Measurements from ENCODE around the gene RPL36. TPM values are rescaled to one million over a fixed set of nuclear protein-coding genes. Genes with fewer than 3 reads are reported as not detected.

Gene RPL36
- polyA plus RNA-seq, 1 of the 3 experiments (the other 2 are of a cell fraction): 1,383 TPM

DNA sequence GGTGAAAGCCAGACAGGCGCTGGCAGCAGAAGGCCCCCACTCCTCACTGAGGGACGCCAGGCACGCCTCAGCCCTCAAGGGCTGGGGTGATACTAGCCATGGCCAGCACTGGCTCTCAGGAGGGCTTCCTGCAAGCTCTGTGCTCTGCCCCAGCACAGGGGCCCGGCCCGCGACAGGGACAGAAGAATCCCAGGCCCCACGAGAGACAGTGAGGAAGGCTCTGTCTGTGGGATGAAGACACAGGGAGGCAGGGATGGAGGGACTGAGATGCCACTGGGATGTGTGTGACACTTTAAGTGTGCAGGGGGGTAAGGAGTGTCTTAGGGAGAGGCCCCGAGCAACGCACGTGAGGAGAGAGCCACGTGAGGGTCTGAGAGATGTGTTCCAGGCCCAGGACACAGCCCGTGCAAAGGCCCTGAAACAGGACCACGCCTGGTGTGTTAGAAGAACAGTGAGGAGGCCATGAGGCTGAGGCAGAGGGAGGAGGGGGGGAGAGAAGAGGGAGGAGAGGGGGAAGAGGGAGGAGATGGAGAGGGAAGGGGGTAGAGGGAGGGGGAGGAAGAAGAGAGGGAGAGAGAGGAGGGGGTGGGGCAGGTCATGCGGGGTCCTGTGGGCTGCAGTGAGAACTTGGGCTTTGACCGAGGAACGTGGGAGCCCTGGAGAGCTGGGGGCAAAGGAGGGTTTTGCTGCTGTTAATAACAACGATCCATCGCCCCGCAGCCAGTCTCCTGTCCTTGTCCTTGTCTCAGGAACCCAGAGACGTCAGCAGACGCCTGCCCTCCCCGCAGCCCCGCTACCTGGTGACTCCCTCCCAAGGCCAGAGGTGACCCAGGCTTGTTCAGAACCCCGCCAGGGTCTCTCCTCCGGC is 7.2 kb downstream of the RPL36 start:
- no peak overlapping the region for H3K4me3 ChIP-seq (ENCODE audit: low read depth in 2 of 2, low read length in 1 of 2)
- DNase-seq: peak; percentile 41
- H3K9me3 ChIP-seq: no peaks in the 10 kb centered on the region
- no peak overlapping the region for H3K4me2 ChIP-seq
- peaks cover 36% of the 10 kb centered on the region for H3F3A ChIP-seq (replicated peaks; ENCODE audit: insufficient read depth)
- peaks cover 0 to 18% of the 10 kb centered on the region in 2 experiments; a peak in 1 of 4 replicates for H3K4me1 ChIP-seq (ENCODE audit: control insufficient read depth in 1 of 2, insufficient read depth in 2 of 2, low read depth in 1 of 2, low read length in 1 of 2)
- 89% methylated on average over 21 of the region's 25 CpGs for WGBS (ENCODE audit: low lambda C conversion rate)
- H2AFZ ChIP-seq (ENCODE audit: low read depth): no peak overlapping the region
- H3K79me2 ChIP-seq (ENCODE audit: insufficient read depth): peaks cover 39% of the 10 kb centered on the region; the same call in 1 of the 2 replicates
- peaks cover 19 to 70% of the 10 kb centered on the region in 2 experiments for H3K36me3 ChIP-seq (replicated peaks in 1 of 2; ENCODE audit: control insufficient read depth in 1 of 2, insufficient read depth in 2 of 2, low read length in 1 of 2)
- H3K27ac ChIP-seq (ENCODE audit: low read depth in 2 of 2, low read length in 1 of 2): peak overlapping the region in 1 of 2 experiments; percentile 50; a peak in 1 of 4 replicates
- H3K9me2 ChIP-seq: no peaks in the 10 kb centered on the region
- ChIA-PET POLR2A (no interaction called here), CTCF (interaction anchor here (0.6 to 2.6 kb wide), 3 partner anchors 8 to 17 kb away, joined by 3 to 7 read pairs (median 3); no protein-coding TSS in a partner anchor)
- TF ChIP-seq NFIC (IDR thresholded peaks at IDR 0.05; ENCODE audit: borderline replicate concordance) (no peak), GABPA (IDR thresholded peaks at IDR 0.05; ENCODE audit: low read depth) (no peak), POLR2AphosphoS5 (IDR thresholded peaks at IDR 0.05; ENCODE audit: low read depth, low read length) (peak; percentile 36), SIN3A (IDR thresholded peaks at IDR 0.05; ENCODE audit: borderline replicate concordance, low read depth, low read length) (0 out of 2 replicates have a peak, but pooled peaks have one; percentile 12), JUND (IDR thresholded peaks at IDR 0.05) (0 out of 2 replicates have a peak, but pooled peaks have one; percentile 4), RCOR1 (IDR thresholded peaks at IDR 0.05; ENCODE audit: low read length) (no peak)
- TF ChIP-seq, protein P1, sequence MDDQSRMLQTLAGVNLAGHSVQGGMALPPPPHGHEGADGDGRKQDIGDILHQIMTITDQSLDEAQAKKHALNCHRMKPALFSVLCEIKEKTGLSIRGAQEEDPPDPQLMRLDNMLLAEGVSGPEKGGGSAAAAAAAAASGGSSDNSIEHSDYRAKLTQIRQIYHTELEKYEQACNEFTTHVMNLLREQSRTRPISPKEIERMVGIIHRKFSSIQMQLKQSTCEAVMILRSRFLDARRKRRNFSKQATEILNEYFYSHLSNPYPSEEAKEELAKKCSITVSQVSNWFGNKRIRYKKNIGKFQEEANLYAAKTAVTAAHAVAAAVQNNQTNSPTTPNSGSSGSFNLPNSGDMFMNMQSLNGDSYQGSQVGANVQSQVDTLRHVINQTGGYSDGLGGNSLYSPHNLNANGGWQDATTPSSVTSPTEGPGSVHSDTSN (IDR thresholded peaks at IDR 0.05): peak; percentile 31; the same call in 1 of the 2 replicates
- H3K9ac ChIP-seq: no peak overlapping the region
- H4K20me1 ChIP-seq (ENCODE audit: insufficient read depth): peaks cover 48% of the 10 kb centered on the region
- H3K27me3 ChIP-seq (ENCODE audit: insufficient read depth): no peaks in the 10 kb centered on the region

DNA sequence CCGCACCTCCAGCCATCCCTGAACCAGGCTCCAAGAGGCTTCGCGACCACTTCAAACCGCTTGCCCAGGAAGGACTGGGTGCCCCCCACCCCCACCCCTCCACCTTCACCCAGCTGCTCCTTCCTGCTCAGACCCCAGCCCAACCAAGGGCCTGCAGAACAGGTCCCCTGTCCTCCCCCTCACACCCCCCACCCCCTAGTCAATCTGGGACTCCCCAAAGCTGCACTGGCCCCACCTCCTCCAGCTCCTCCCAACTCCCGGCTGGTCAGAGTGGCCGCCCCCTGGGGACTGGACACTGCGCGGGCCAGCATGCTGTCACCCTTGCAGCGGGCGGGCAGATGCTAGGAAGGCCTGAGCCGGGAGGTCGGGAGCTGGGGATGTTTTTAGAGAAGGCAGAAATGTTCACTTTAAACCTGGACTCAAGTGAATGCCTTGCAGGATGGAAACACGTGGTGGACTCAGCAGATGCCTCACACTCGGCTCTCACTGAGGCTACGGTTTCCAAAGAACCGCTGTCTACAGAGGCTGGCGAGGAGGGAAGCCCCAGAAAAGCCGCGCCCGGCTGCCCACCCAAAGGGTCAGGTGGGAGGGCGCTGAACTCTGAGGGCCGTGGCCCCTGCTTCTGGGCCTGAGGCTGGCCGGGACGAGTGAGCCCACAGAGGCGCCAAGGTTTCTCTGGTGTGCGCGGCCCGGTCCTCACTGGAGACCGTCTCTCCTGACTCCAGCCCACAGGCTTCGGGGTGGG is 8.0 kb downstream of the RPL36 start:
- H3K4me1 ChIP-seq (ENCODE audit: control insufficient read depth in 1 of 2, insufficient read depth in 2 of 2, low read depth in 1 of 2, low read length in 1 of 2): peaks cover 0 to 11% of the 10 kb centered on the region in 2 experiments; a peak in 1 of 4 replicates
- H4K20me1 ChIP-seq (ENCODE audit: insufficient read depth): peaks cover 40% of the 10 kb centered on the region
- 95% methylated on average over 21 of the region's 30 CpGs for WGBS (ENCODE audit: low lambda C conversion rate)
- no peaks in the 10 kb centered on the region for H3K27me3 ChIP-seq (ENCODE audit: insufficient read depth)
- H3K27ac ChIP-seq (ENCODE audit: low read depth in 2 of 2, low read length in 1 of 2): no peak overlapping the region; a peak in 1 of 4 replicates
- H3K36me3 ChIP-seq (replicated peaks in 1 of 2; ENCODE audit: control insufficient read depth in 1 of 2, insufficient read depth in 2 of 2, low read length in 1 of 2): peaks cover 15 to 63% of the 10 kb centered on the region in 2 experiments
- TF ChIP-seq TAF1 (IDR thresholded peaks at IDR 0.05; ENCODE audit: borderline replicate concordance, low read depth, low read length) (no peak), ELF1 (IDR thresholded peaks at IDR 0.05) (no peak), MXI1 (IDR thresholded peaks at IDR 0.05; ENCODE audit: low read depth, low read length) (no peak)
- no peaks in the 10 kb centered on the region for H3K9me3 ChIP-seq
- DNase-seq: peak; percentile 58
- peaks cover 29% of the 10 kb centered on the region for H3F3A ChIP-seq (replicated peaks; ENCODE audit: insufficient read depth)
- ChIA-PET POLR2A (interaction anchor here (1.5 kb wide), 1 partner anchor 9 kb away, joined by 5 read pairs; the partner anchor contains the start of gene RPL36), CTCF (interaction anchor here (1.2 to 2.6 kb wide), 2 partner anchors 8 to 10 kb away, joined by 3 to 7 read pairs; no protein-coding TSS in a partner anchor)
- no peaks in the 10 kb centered on the region for H3K9me2 ChIP-seq
- H3K79me2 ChIP-seq (ENCODE audit: insufficient read depth): peaks cover 31% of the 10 kb centered on the region; the same call in 1 of the 2 replicates
- no peak overlapping the region for H3K4me2 ChIP-seq
- no peak overlapping the region for H2AFZ ChIP-seq (ENCODE audit: low read depth)
- H3K9ac ChIP-seq: no peak overlapping the region
- no peak overlapping the region for H3K4me3 ChIP-seq (ENCODE audit: low read depth in 2 of 2, low read length in 1 of 2)
